Measurements from ENCODE around the gene PRPF40B. TPM values are rescaled to one million over a fixed set of nuclear protein-coding genes. Genes with fewer than 3 reads are reported as not detected.
"Not testable (repeated sequence)": the region's sequence is repeated elsewhere in the genome, so short reads cannot be mapped to it uniquely, and the experiment has no call there.

PRPF40B gene
- total RNA-seq, 2 donors from 2014 or later = 13.9 to 31.1 TPM

DNA sequence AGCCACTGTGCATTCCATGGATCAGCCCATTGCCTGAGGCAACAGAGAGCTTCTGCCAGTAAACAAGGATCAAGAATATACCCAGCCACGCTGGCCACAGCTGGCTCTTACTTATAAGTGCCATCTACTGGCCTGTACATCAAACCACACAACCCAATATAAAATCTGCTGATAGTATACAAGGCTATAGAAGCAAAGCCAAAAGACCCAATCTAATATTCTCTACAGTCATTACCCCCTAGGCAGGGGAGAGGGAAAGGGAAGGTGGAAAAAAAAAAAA lies 13.5 kb upstream of the PRPF40B start:
- Histone ChIP-seq H3K4me3 (no peak overlapping the region), H3K27me3 (replicated peaks; ENCODE audit: insufficient read depth) (no peaks in the 10 kb centered on the region), H3K9me3 (no peaks in the 10 kb centered on the region), H3K27ac (no peak overlapping the region), H3K4me1 (replicated peaks) (no peaks in the 10 kb centered on the region), H3K36me3 (no peaks in the 10 kb centered on the region)
- TF ChIP-seq CTCF (IDR thresholded peaks at IDR 0.05) (no peak), POLR2AphosphoS5 (IDR thresholded peaks at IDR 0.05) (no peak), POLR2A (IDR thresholded peaks at IDR 0.05) (no peak)
- 73% methylated on average over 1 of the region's 1 CpG for WGBS
- no peak for DNase-seq (ENCODE audit: low spot score)
- intact Hi-C loops (cut with DNase I) = no loop called here

- H3K27me3 ChIP-seq (replicated peaks; ENCODE audit: insufficient read depth); intact Hi-C loops (cut with DNase I); H3K4me3 ChIP-seq; DNase-seq (ENCODE audit: low spot score); H3K4me1 ChIP-seq (replicated peaks); H3K27ac ChIP-seq; H3K9me3 ChIP-seq; H3K36me3 ChIP-seq: not testable (repeated sequence)
- 95% methylated on average over 4 of the region's 4 CpGs for WGBS
These were observed 12.6 kb upstream of the PRPF40B start for GRCh38 chr12:49610785-49611184.

GRCh38 chr12:49612210-49612609 lies 11.2 kb upstream of the PRPF40B start:
- Histone ChIP-seq H3K4me1 (replicated peaks) (no peaks in the 10 kb centered on the region), H3K36me3 (no peaks in the 10 kb centered on the region), H3K27ac (no peak overlapping the region), H3K9me3 (no peaks in the 10 kb centered on the region), H3K27me3 (replicated peaks; ENCODE audit: insufficient read depth) (no peaks in the 10 kb centered on the region), H3K4me3 (no peak overlapping the region)
- TF ChIP-seq POLR2A (IDR thresholded peaks at IDR 0.05) (no peak), CTCF (IDR thresholded peaks at IDR 0.05) (no peak), POLR2AphosphoS5 (IDR thresholded peaks at IDR 0.05) (no peak)
- intact Hi-C loops (cut with DNase I) = no loop called here
- no peak for DNase-seq (ENCODE audit: low spot score)

DNA sequence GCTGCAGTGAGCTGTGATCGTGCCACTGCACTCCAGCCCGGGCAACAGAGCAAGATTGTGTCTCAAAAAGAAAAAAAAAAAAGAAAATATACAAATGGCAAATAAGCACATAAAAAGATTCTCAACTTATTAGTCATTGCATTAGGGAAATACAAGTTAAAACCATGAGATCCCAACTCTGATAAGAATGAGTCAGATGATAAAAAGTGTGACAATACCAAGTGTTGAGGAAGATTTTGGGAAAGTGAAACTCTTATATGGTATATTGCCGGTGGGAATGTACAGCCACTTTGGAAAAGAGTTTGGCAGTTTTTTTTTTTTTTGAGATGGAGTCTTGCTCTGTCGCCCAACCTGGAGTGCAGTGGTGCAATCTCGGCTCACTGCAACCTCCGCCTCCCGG lies 7.6 kb upstream of the PRPF40B start:
- DNase-seq (ENCODE audit: low spot score) = no peak
- Histone ChIP-seq H3K9me3 (no peaks in the 10 kb centered on the region), H3K4me3 (no peak overlapping the region), H3K27ac (no peak overlapping the region), H3K4me1 (replicated peaks) (no peaks in the 10 kb centered on the region), H3K36me3 (no peaks in the 10 kb centered on the region), H3K27me3 (replicated peaks; ENCODE audit: insufficient read depth) (no peaks in the 10 kb centered on the region)
- intact Hi-C loops (cut with DNase I) = no loop called here
- WGBS = 95% methylated on average over 7 of the region's 7 CpGs
- TF ChIP-seq CTCF (IDR thresholded peaks at IDR 0.05) (no peak), POLR2A (IDR thresholded peaks at IDR 0.05) (no peak), POLR2AphosphoS5 (IDR thresholded peaks at IDR 0.05) (no peak)

GRCh38 chr12:49616533-49617219 lies 6.7 kb upstream of the PRPF40B start:
- no peaks in the 10 kb centered on the region for H3K27me3 ChIP-seq (replicated peaks; ENCODE audit: insufficient read depth)
- TF ChIP-seq POLR2A (IDR thresholded peaks at IDR 0.05) (no peak), POLR2AphosphoS5 (IDR thresholded peaks at IDR 0.05) (no peak), CTCF (IDR thresholded peaks at IDR 0.05) (no peak)
- intact Hi-C loops (cut with DNase I) = no loop called here
- H3K4me1 ChIP-seq (replicated peaks) = peaks cover 2% of the 10 kb centered on the region
- WGBS = 52% methylated on average over 5 of the region's 5 CpGs
- H3K36me3 ChIP-seq = no peaks in the 10 kb centered on the region
- no peak overlapping the region for H3K27ac ChIP-seq
- H3K9me3 ChIP-seq = no peaks in the 10 kb centered on the region
- no peak for DNase-seq (ENCODE audit: low spot score)
- H3K4me3 ChIP-seq = no peak overlapping the region
